PFSK-1 (cell line): Measurements from ENCODE around the gene TLR6.

Experiments used
- FOXP2 ChIP-seq: optimal IDR thresholded peaks from 2 replicates; pipeline ENCODE3; 2011; ENCODE audit warnings: borderline replicate concordance, control low read depth, inconsistent platforms; ENCODE audit not compliant: insufficient read depth; ENCODE audit errors: extremely low read length, extremely low read depth
- POLR2AphosphoS5 ChIP-seq: IDR thresholded peaks from 2 replicates; pipeline ENCODE4 v1.6.1; 2012; ENCODE audit warnings: low read depth, mild to moderate bottlenecking, control low read depth, low read length, moderate library complexity
- REST ChIP-seq, 2 experiments: IDR thresholded peaks; 2 replicates each; pipeline versions ENCODE4 v1.6.1 to v1.8.0; 2011 to 2012; ENCODE audit warnings: low read depth in 2 of 2, low read length in 2 of 2, control low read depth in 1 of 2, inconsistent platforms in 1 of 2, mild to moderate bottlenecking in 1 of 2, moderate library complexity in 1 of 2; ENCODE audit not compliant: insufficient read depth in 1 of 2
- SIN3A ChIP-seq: IDR thresholded peaks from 2 replicates; pipeline ENCODE4 v1.6.1; 2012; ENCODE audit warnings: mild to moderate bottlenecking, low read length, moderate library complexity, borderline replicate concordance; ENCODE audit not compliant: insufficient read depth
- TAF1 ChIP-seq: IDR thresholded peaks from 2 replicates; pipeline ENCODE4 v1.6.1; 2012; ENCODE audit warnings: low read length, control low read depth, borderline replicate concordance; ENCODE audit not compliant: insufficient read depth

TLR6 gene

GRCh38 chr4:38800961-38801450, 55.6 kb downstream of the TLR6 start:
- no peak for TF ChIP-seq FOXP2
- TF ChIP-seq REST (IDR thresholded peaks at IDR 0.05; ENCODE audit: insufficient read depth in 1 of 2, low read depth in 2 of 2, low read length in 2 of 2) = no peak
- TF ChIP-seq SIN3A = no peak
- no peak for TF ChIP-seq TAF1
- TF ChIP-seq POLR2AphosphoS5 = no peak

GRCh38 chr4:38800366-38800765, 56.3 kb downstream of the TLR6 start:
- TF ChIP-seq FOXP2 (no peak), TAF1 (no peak), SIN3A (no peak), REST (IDR thresholded peaks at IDR 0.05; ENCODE audit: insufficient read depth in 1 of 2, low read depth in 2 of 2, low read length in 2 of 2) (no peak), POLR2AphosphoS5 (no peak)

GRCh38 chr4:38795087-38795486, 61.5 kb downstream of the TLR6 start:
- TF ChIP-seq REST (IDR thresholded peaks at IDR 0.05; ENCODE audit: insufficient read depth in 1 of 2, low read depth in 2 of 2, low read length in 2 of 2) (no peak), TAF1 (no peak)

GRCh38 chr4:38794051-38794450, 62.6 kb downstream of the TLR6 start:
- TF ChIP-seq REST (IDR thresholded peaks at IDR 0.05; ENCODE audit: insufficient read depth in 1 of 2, low read depth in 2 of 2, low read length in 2 of 2) = no peak
- no peak for TF ChIP-seq POLR2AphosphoS5
- no peak for TF ChIP-seq TAF1
- no peak for TF ChIP-seq FOXP2
- no peak for TF ChIP-seq SIN3A

GRCh38 chr4:38791010-38791409, 65.6 kb downstream of the TLR6 start:
- TF ChIP-seq REST (IDR thresholded peaks at IDR 0.05; ENCODE audit: insufficient read depth in 1 of 2, low read depth in 2 of 2, low read length in 2 of 2) (no peak), TAF1 (no peak), POLR2AphosphoS5 (no peak), FOXP2 (no peak), SIN3A (no peak)
